Skeletal muscle cell (primary cell): Measurements from ENCODE around the gene TCEAL5.
"Not testable (repeated sequence)": the region's sequence is repeated elsewhere in the genome, so short reads cannot be mapped to it uniquely, and the experiment has no call there.

Experiments
- DNase-seq: peaks from one replicate; pipeline ENCODE4 v3.0.0-alpha.2; 2010; ENCODE audit warnings: low read depth
- H3K4me3 ChIP-seq: 2 replicates; pipeline ENCODE4 v1.5.1; 2011; ENCODE audit warnings: low read depth, mild to moderate bottlenecking, control low read depth, low read length, moderate library complexity

Gene TCEAL5

DNA sequence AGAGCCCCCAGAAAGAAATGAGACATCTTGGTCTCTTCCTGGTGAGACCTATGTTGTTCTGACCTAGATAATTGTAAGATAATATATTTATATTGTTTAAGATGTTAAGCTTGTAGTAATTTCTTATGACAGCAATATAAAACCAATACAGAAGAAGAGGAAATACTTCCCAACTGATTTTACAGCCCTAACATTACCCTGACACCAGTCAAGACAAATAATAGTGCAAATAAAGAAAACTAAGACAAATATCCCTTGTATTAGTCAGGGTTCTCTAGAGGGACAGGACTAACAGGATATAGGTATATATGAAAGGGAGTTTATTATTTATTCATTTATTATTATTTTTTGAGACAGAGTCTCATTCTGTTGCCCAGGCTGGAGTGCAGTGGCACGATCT is 40.3 kb downstream of the TCEAL5 start:
- no peak for DNase-seq
- no peak overlapping the region for H3K4me3 ChIP-seq

DNA sequence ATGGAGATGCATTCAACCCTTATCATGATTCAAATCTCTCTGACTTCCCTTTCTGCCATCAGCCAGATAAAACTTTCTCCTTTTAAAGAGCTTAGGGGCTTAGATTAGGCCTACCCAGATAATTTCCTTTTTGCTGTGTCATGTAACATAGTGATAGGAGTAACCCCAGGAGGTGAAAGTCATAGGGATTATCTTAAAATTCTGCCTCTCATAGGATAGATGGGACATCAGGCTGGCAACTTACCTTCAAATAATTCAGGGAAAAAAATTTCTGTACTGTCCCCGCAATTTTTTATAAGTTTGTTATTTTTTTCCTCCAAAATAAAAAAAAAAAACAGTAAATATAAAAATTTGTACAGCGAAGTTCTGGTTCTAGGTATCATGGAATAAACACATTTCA is 40.9 kb downstream of the TCEAL5 start:
- H3K4me3 ChIP-seq, DNase-seq: not testable (repeated sequence)

DNA sequence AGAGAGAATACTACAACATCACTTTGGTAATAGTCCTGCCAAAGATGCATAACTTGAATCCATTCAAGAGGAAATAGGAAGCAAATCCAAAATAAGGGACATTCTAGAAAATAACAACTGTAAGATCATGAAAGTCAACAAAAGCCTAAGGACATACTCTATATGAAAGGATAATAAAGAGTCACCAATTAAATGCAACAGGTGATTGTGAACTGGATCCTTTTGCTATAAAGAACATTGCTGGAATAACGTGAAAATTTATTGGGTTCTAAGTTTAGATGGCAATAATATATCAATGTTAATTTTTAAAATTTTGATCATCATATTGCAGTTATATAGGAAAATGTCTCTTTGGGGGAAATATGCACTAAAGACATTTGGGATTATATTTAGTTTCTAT is 41.7 kb downstream of the TCEAL5 start:
- no peak overlapping the region for H3K4me3 ChIP-seq
- DNase-seq = no peak

DNA sequence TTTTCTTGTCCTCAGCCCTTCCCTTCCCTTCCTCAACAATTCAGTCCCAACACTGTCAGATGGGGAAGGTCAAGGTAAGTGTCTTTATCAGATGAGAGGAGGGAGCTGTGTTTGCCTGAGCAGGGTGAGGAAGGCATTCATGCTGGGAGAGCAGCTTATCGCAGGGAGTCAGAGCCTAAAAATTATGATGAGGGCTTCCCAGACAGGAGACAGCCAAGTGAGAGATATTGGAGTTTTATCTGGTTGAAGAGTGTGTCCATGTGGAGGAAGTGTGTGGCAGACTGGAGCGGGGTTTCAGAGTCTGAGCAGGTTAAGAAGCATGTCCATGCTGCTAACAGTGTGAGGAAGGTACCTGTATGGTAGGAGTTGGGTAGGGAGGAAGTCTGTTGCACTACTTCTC is 43.3 kb downstream of the TCEAL5 start:
- no peak for DNase-seq
- no peak overlapping the region for H3K4me3 ChIP-seq

DNA sequence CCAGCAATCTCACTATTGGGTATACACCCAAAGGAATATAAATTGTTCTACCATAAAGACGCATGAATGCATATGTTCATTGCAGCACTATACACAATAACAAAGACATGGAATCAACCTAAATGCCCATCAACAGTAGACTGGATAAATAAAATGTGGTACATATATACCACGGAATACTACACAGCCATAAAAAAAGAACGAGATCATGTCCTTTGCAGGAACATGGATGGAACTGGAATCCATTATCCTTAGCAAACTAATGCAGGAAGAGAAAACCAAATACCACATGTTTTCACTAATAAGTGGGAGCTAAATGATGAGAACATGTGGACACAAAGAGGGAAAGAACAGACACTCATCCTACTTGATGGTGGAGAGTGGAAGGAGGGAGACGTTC is 50.6 kb downstream of the TCEAL5 start:
- H3K4me3 ChIP-seq = not testable (repeated sequence)

More for the DNA sequence above, 50.6 kb downstream of the TCEAL5 start:
- DNase-seq = not testable (repeated sequence)
